Ectodermal cell (in vitro differentiated cells): ENCODE data around the gene JAZF1.

Experiments used
- H3K27ac ChIP-seq: 2 replicates; pipeline ENCODE4 v1.7.0; 2013; ENCODE audit warnings: mild to moderate bottlenecking, low read depth, low read length; ENCODE audit not compliant: insufficient read depth, poor library complexity, severe bottlenecking
- H3K27me3 ChIP-seq: 2 replicates; pipeline ENCODE4 v1.7.0; 2013; ENCODE audit warnings: mild to moderate bottlenecking, low read length; ENCODE audit not compliant: insufficient read depth, control insufficient read depth, poor library complexity, severe bottlenecking
- H3K36me3 ChIP-seq: one replicate; pipeline ENCODE4 v1.7.0; 2013; ENCODE audit warnings: low read length; ENCODE audit not compliant: control insufficient read depth, insufficient read depth
- H3K4me1 ChIP-seq: one replicate; pipeline ENCODE4 v1.7.0; 2013; ENCODE audit warnings: low read length; ENCODE audit not compliant: control insufficient read depth, insufficient read depth
- H3K4me3 ChIP-seq: 2 replicates; pipeline ENCODE4 v1.7.0; 2013; ENCODE audit warnings: low read depth, low read length, control low read depth; ENCODE audit not compliant: insufficient read depth
- H3K9me3 ChIP-seq: 2 replicates; pipeline ENCODE4 v1.7.0; 2013; ENCODE audit warnings: mild to moderate bottlenecking, low read length, moderate library complexity; ENCODE audit not compliant: control insufficient read depth
- WGBS, 2 experiments: methylation state at CpG; one replicate each; pipeline ENCODE4 v1.1.7; 2013; ENCODE audit warnings: missing lambda C conversion rate in 2 of 2; 5-methylcytosine and 5-hydroxymethylcytosine counted together

JAZF1 gene

DNA sequence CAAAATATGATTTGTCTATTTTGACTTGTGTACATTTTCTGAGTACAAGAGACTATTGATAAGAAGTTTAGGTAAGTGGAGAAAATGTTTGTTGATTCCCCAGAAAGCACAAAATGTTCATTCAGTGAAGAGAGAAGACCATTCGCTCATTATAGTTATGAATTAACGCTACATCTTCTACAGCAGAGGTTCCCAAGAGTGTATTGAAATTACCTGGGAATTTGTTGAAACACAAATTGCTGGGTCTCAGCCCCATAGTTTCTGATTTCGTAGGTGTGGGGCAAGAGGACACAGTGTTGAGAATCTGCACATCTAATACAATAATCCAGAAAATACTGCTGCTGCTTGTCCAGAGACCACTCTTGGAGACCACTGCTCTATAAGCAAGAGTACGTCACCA lies 24.2 kb downstream of the JAZF1 start:
- Histone ChIP-seq H3K4me1 (no peaks in the 10 kb centered on the region), H3K27me3 (no peaks in the 10 kb centered on the region), H3K27ac (no peak overlapping the region), H3K4me3 (no peak overlapping the region), H3K36me3 (no peaks in the 10 kb centered on the region), H3K9me3 (no peaks in the 10 kb centered on the region)
- WGBS, 2 experiments = 71 to 73% methylated on average over 4 of the region's 4 CpGs

DNA sequence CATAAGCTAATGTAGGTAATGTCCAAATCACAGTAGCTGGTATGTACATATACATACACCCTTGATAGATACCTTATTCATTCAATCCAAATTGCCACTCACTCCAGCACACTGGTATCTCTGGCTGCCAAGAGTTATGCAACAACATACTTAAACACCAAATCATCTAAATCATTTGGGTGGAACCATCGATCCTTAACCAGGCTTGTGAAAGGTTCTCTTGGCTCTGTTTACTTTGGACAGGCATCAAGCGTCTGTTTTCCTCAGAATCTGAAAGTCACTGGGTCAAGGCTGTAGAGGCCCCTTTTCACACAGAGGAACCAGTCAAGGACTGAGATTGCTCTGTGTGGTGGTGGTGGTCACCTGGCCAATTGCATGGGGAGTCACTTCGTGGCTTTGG lies 24.6 kb downstream of the JAZF1 start:
- 93 to 95% methylated on average over 3 of the region's 3 CpGs for WGBS, 2 experiments
- no peak overlapping the region for H3K4me3 ChIP-seq
- H3K27me3 ChIP-seq = no peaks in the 10 kb centered on the region
- no peaks in the 10 kb centered on the region for H3K9me3 ChIP-seq
- no peak overlapping the region for H3K27ac ChIP-seq
- no peaks in the 10 kb centered on the region for H3K36me3 ChIP-seq
- no peaks in the 10 kb centered on the region for H3K4me1 ChIP-seq

DNA sequence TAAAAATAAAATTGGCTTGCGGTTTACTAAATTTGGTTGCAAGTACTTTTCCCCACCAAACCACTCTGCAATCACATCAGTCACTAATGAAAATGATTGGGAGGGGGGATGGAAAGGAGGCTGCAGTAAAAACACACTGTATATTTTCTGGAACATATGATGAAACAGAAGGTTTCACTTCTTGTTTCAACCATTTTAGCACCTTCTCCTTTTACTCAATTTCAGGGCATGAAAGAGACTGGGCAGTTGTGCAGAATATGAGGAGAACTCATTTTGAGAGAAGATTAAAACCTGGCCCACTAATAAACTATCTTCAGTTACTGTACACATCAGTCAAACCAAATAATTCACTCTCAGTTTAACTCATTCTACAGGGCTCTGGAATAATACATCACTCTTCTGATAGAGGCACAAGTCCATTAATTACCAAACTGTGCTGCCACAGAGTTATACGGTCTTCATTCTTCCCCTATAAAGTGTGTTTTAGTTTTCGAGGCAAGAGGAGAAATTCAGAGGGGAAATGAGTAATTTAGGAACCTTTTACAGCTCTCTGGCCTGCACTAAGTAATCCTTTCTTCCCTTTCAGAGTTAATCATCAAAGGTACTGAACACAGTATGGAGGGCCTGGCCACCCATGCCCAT lies 25.5 kb downstream of the JAZF1 start:
- 79 to 95% methylated on average over 2 of the region's 3 CpGs for WGBS, 2 experiments
- no peaks in the 10 kb centered on the region for H3K36me3 ChIP-seq
- H3K4me3 ChIP-seq = no peak overlapping the region
- H3K9me3 ChIP-seq = no peaks in the 10 kb centered on the region
- no peak overlapping the region for H3K27ac ChIP-seq
- no peaks in the 10 kb centered on the region for H3K27me3 ChIP-seq
- H3K4me1 ChIP-seq = no peaks in the 10 kb centered on the region

DNA sequence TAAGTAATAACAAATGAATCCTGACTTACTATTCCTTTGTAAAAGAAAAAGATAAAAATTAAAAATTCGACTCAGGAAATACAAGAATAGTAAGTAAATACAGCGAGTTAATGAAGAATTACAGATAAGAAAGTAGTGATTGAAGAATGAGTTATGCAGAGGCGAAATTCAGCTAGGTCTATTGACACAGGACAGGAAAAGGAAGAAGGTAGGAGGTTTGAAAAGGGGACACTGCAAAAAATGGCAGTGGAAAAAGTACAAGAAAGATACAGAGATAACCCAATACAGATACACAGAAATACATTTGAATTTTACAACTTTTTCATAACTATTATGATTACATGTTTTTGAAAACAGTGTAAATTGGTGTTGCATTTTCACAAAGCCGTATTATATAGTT lies 28.0 kb downstream of the JAZF1 start:
- Histone ChIP-seq H3K27ac (no peak overlapping the region), H3K4me1 (peaks cover 5% of the 10 kb centered on the region), H3K36me3 (no peaks in the 10 kb centered on the region), H3K9me3 (no peaks in the 10 kb centered on the region), H3K27me3 (no peaks in the 10 kb centered on the region), H3K4me3 (no peak overlapping the region)
- 60 to 72% methylated on average over 3 to 4 of the region's 4 CpGs for WGBS, 2 experiments

DNA sequence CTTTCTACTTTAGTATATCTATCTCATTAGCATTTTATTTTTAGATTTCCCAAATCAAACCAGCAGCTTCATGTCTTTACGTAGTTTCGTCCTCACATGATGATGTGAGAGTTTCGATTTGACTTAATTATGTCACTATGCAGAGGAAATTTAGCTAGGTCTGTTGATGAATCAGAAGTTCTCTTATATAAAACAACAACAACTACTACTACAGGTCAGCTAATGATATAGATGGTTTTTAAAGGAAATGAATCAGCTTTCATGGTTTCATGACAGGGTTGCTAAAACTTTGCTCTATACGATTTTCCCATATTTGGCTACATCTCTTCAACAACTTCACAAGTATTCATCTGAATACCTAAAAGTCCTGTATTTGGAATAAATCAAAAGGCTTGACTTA lies 28.6 kb downstream of the JAZF1 start:
- no peak overlapping the region for H3K27ac ChIP-seq
- H3K4me1 ChIP-seq = peaks cover 5% of the 10 kb centered on the region
- no peaks in the 10 kb centered on the region for H3K27me3 ChIP-seq
- WGBS, 2 experiments = 80 to 85% methylated on average over 1 to 4 of the region's 4 CpGs
- H3K9me3 ChIP-seq = no peaks in the 10 kb centered on the region
- H3K36me3 ChIP-seq = no peaks in the 10 kb centered on the region
- no peak overlapping the region for H3K4me3 ChIP-seq

DNA sequence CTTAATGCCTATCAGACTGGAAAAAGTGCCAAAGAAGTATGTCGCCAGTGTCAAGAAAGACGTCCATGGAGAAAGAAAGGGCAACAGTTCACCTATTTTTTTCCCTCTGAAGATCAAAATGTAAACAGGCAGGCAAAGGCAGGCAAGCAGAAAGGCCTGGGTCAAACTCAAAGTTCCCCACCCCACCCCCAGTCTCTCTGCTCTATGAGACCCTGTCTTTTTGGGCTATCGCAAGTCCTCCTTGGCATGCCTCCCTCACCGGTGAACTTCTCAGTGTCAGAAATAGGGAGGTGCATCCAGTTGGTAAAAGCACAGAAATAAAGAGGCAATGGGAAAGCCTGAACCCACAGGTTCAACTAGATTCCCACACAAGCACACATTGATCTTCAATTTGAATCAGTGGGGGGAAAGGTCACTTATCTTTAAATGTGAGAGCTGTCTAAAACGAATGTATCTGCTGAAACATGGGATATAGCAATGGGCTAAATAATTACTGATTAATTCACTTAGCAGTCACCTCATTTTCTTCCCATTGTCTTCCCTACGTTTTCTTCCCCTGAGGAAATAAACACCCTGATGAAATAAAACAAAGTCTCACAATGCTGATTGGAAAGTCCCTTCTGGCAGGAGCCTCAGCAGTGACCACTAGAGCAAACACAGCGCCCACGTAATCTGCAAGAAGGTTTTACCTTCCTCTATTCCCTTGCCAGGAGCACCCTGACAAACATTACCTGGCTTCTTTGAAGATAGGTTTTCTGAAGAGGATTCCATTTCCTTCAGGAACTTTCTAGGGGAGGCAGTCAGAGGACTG lies 31.1 kb downstream of the JAZF1 start:
- Histone ChIP-seq H3K4me1 (peaks cover 5% of the 10 kb centered on the region), H3K27ac (no peak overlapping the region), H3K9me3 (no peaks in the 10 kb centered on the region), H3K27me3 (no peaks in the 10 kb centered on the region), H3K4me3 (no peak overlapping the region), H3K36me3 (no peaks in the 10 kb centered on the region)
- WGBS, 2 experiments = 71 to 79% methylated on average over 8 of the region's 8 CpGs

DNA sequence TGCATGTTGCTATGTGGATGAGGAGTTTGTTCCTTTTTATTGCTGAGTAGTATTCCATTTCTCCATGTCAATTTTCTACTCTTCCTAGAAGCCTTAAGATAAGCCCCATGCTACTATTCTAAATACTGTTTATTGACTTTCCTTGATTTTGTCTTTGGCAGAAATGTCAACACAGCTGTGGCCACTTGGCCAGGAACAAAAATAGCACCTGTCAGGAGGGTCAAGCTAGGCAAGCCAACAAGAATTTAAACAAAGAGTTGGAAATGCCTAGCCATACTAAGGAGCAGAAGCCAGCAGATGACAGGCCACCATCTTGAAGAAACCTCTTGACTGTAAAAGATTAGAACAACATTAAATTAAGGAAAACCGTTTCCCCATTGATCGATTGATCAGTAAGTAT lies 34.7 kb downstream of the JAZF1 start:
- no peaks in the 10 kb centered on the region for H3K27me3 ChIP-seq
- no peaks in the 10 kb centered on the region for H3K9me3 ChIP-seq
- no peak overlapping the region for H3K4me3 ChIP-seq
- no peak overlapping the region for H3K27ac ChIP-seq
- peaks cover 5% of the 10 kb centered on the region for H3K4me1 ChIP-seq
- WGBS, 2 experiments = 99 to 100% methylated on average over 2 of the region's 2 CpGs
- no peaks in the 10 kb centered on the region for H3K36me3 ChIP-seq

DNA sequence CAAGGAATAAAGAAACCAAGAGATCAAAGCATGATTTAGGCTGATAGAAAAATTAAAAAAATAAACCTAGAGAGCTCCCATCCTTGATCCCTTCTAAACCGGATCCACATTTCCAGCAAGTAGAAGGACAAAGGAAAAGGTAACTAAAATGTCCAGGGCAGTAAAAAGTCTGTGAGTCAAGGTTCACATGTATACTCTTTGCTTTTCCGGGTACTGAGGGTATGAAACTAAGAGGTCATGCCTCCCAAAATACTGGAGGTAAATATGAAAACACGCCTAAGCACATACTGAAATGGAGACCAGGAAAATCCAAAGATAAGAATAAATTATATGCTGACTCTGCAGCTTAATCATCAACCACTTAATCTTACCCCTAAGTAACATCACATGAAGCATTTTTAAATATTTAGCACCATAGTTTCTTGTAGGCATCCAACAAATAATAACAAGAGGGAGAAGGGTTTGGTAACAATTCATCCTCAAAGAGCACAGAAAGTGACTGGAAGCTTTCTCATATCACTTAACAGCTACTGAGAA lies 35.4 kb downstream of the JAZF1 start:
- no peaks in the 10 kb centered on the region for H3K27me3 ChIP-seq
- no peak overlapping the region for H3K27ac ChIP-seq
- 90 to 97% methylated on average over 3 of the region's 3 CpGs for WGBS, 2 experiments
- H3K4me3 ChIP-seq = no peak overlapping the region
- no peaks in the 10 kb centered on the region for H3K36me3 ChIP-seq
- no peaks in the 10 kb centered on the region for H3K9me3 ChIP-seq
- H3K4me1 ChIP-seq = peaks cover 5% of the 10 kb centered on the region

DNA sequence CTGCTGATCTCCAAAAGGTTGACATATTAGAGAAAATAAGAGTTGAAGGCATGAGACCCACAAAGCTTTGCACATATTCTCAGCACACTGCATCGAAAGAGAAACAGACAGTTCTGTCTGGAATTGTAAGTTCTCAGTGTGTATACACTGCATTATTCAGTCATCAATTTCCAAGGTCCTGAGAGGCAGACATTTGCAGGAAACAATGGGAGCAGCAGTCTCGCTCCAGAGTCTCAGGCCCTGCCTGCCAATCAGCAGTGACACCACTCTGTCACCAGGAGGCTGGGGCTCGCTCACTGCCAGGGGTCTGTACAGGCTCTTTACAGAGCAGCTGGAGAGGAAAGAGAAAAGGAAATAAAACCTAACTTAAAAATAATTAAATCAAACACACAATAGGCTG lies 36.3 kb downstream of the JAZF1 start:
- Histone ChIP-seq H3K9me3 (no peaks in the 10 kb centered on the region), H3K27ac (no peak overlapping the region), H3K4me3 (no peak overlapping the region), H3K36me3 (no peaks in the 10 kb centered on the region), H3K27me3 (no peaks in the 10 kb centered on the region), H3K4me1 (peaks cover 4% of the 10 kb centered on the region)
- 35 to 49% methylated on average over 2 to 3 of the region's 3 CpGs for WGBS, 2 experiments

DNA sequence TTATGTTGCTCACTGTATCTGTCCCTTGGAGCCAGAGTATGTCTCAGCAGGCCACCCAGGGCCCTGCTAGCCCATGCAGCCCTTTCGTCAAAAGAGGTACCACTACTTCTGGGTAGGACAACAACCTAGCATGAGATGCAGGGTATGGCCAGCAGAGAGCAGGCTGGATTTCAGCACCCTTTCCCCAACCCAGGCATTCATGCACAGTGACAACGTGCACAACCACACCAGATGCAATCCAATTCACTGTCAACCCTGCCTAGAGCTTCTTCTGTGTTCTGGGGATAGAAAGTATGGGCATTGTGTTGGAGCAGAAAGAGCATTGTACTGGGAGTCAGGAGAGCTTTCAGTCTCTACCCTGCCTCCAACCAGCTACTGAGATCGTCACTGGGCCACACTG lies 37.9 kb downstream of the JAZF1 start:
- no peak overlapping the region for H3K4me3 ChIP-seq
- 87 to 93% methylated on average over 3 of the region's 3 CpGs for WGBS, 2 experiments
- no peaks in the 10 kb centered on the region for H3K4me1 ChIP-seq
- no peaks in the 10 kb centered on the region for H3K36me3 ChIP-seq
- no peak overlapping the region for H3K27ac ChIP-seq
- no peaks in the 10 kb centered on the region for H3K9me3 ChIP-seq
- H3K27me3 ChIP-seq = no peaks in the 10 kb centered on the region
